ENCODE results near the gene SYTL4. TPM values are rescaled to one million over a fixed set of nuclear protein-coding genes. Genes with fewer than 3 reads are reported as not detected.

The SYTL4 gene
- total RNA-seq, 4 donors from 2014 or later: 14.9 to 30.7 (median 27.8) TPM

- H3K4me1 ChIP-seq: peaks cover 0 to 10% (median 6%) of the 10 kb centered on the region in 4 donors
- no peaks in the 10 kb centered on the region for H3K27me3 ChIP-seq
- 42% methylated on average over 5 of the region's 5 CpGs for WGBS
- H3K4me3 ChIP-seq: no peak overlapping the region
- DNase-seq (ENCODE audit: extremely low spot score): no peak
- no peak overlapping the region for H3K27ac ChIP-seq (replicated peaks in 1 of 4)
- H3K9me3 ChIP-seq: no peaks in the 10 kb centered on the region
- TF ChIP-seq POLR2AphosphoS5 (IDR thresholded peaks at IDR 0.05) (no peak), EP300 (IDR thresholded peaks at IDR 0.05) (no peak), CTCF (IDR thresholded peaks at IDR 0.05) (no peak), POLR2A (IDR thresholded peaks at IDR 0.05; ENCODE audit: low read depth) (no peak)
- intact Hi-C loops (cut with DNase I): no loop called here
- H3K36me3 ChIP-seq: peaks cover 0 to 12% (median 0%) of the 10 kb centered on the region in 4 donors
Observed at GRCh38 chrX:100677611-100678181, 54.2 kb downstream of the SYTL4 start.

GRCh38 chrX:100674705-100675104, 57.2 kb downstream of the SYTL4 start:
- peaks cover 0 to 7% (median 2%) of the 10 kb centered on the region in 4 donors for H3K36me3 ChIP-seq
- no peaks in the 10 kb centered on the region for H3K27me3 ChIP-seq
- intact Hi-C loops (cut with DNase I): no loop called here
- H3K4me3 ChIP-seq: no peak overlapping the region
- no peak for TF ChIP-seq EP300 (IDR thresholded peaks at IDR 0.05)
- no peak for TF ChIP-seq POLR2A (IDR thresholded peaks at IDR 0.05; ENCODE audit: low read depth)
- TF ChIP-seq POLR2AphosphoS5 (IDR thresholded peaks at IDR 0.05): no peak
- no peak for TF ChIP-seq CTCF (IDR thresholded peaks at IDR 0.05)
- DNase-seq (ENCODE audit: extremely low spot score): no peak
- H3K4me1 ChIP-seq: peaks cover 0 to 10% (median 0%) of the 10 kb centered on the region in 4 donors
- H3K27ac ChIP-seq (replicated peaks in 1 of 4): no peak overlapping the region
- 57% methylated on average over 2 of the region's 2 CpGs for whole genome bisulfite sequencing
- no peaks in the 10 kb centered on the region for H3K9me3 ChIP-seq

GRCh38 chrX:100673397-100673953, 58.4 kb downstream of the SYTL4 start:
- 49% methylated on average over 3 of the region's 3 CpGs for WGBS
- no peak for DNase-seq (ENCODE audit: extremely low spot score)
- intact Hi-C loops (cut with DNase I): no loop called here

GRCh38 chrX:100672966-100673365, 59.0 kb downstream of the SYTL4 start:
- intact Hi-C loops (cut with DNase I): no loop called here
- no peak overlapping the region for H3K4me3 ChIP-seq
- no peak for TF ChIP-seq POLR2AphosphoS5 (IDR thresholded peaks at IDR 0.05)
- TF ChIP-seq POLR2A (IDR thresholded peaks at IDR 0.05; ENCODE audit: low read depth): no peak
- TF ChIP-seq CTCF (IDR thresholded peaks at IDR 0.05): no peak
- TF ChIP-seq EP300 (IDR thresholded peaks at IDR 0.05): no peak
- WGBS: 49% methylated on average over 3 of the region's 3 CpGs
- H3K4me1 ChIP-seq: peaks cover 0 to 9% (median 0%) of the 10 kb centered on the region in 4 donors
- no peaks in the 10 kb centered on the region for H3K27me3 ChIP-seq
- no peak overlapping the region for H3K27ac ChIP-seq (replicated peaks in 1 of 4)
- peaks cover 0 to 4% (median 0%) of the 10 kb centered on the region in 4 donors for H3K36me3 ChIP-seq
- H3K9me3 ChIP-seq: no peaks in the 10 kb centered on the region
- DNase-seq (ENCODE audit: extremely low spot score): no peak

More at GRCh38 chrX:100673397-100673953, 58.4 kb downstream of the SYTL4 start:
- H3K9me3 ChIP-seq: no peaks in the 10 kb centered on the region
- peaks cover 0 to 10% (median 0%) of the 10 kb centered on the region in 4 donors for H3K4me1 ChIP-seq
- no peaks in the 10 kb centered on the region for H3K27me3 ChIP-seq
- no peak overlapping the region for H3K27ac ChIP-seq (replicated peaks in 1 of 4)
- H3K36me3 ChIP-seq: peaks cover 0 to 5% (median 2%) of the 10 kb centered on the region in 4 donors
- H3K4me3 ChIP-seq: no peak overlapping the region
- TF ChIP-seq CTCF (IDR thresholded peaks at IDR 0.05) (no peak), EP300 (IDR thresholded peaks at IDR 0.05) (no peak), POLR2AphosphoS5 (IDR thresholded peaks at IDR 0.05) (no peak), POLR2A (IDR thresholded peaks at IDR 0.05; ENCODE audit: low read depth) (no peak)
